H1 (cell line): ENCODE data around the gene LEUTX. TPM values are rescaled to one million over a fixed set of nuclear protein-coding genes. Genes with fewer than 3 reads are reported as not detected.
A peak's percentile ranks its signal among the peaks of the same experiment; 100 is the strongest.

ENCODE experiments used
- CTCF ChIA-PET: fragments of 300-600 bp; sonication (Branson Sonifier 250); formaldehyde crosslinking; loops from one replicate; lab custom pipeline; 2021; ENCODE audit not compliant: partially characterized antibody; lab: Charles Lee
- POLR2A ChIA-PET: fragments of 300-600 bp; sonication (Branson Sonifier 250); formaldehyde crosslinking; loops from one replicate; lab custom pipeline; 2021; ENCODE audit warnings: inconsistent platforms; ENCODE audit not compliant: partially characterized antibody; lab: Charles Lee
- DNase-seq, 2 experiments: peaks; one replicate each; pipeline versions ENCODE4 v3.0.0 to v3.0.0-alpha.2; 2010 to 2022; ENCODE audit warnings: low spot score in 2 of 2, low read depth in 1 of 2, mixed read lengths in 1 of 2
- FAIRE-seq: peaks from 2 replicates; lab custom pipeline; 2011; peaks lifted over from hg19 to GRCh38; lab: Jason Lieb, UNC
- H2AFZ ChIP-seq: 2 replicates; pipeline ENCODE4 v1.8.1; 2012; ENCODE audit warnings: low read length, inconsistent platforms
- H2AK5ac ChIP-seq: 2 replicates; pipeline ENCODE4 v1.6.1; 2013; ENCODE audit warnings: low read depth, low read length
- H2BK120ac ChIP-seq: replicated peaks from 2 replicates; pipeline ENCODE3; 2013; ENCODE audit warnings: low read depth, low read length, inconsistent platforms
- H2BK12ac ChIP-seq: 2 replicates; pipeline ENCODE4 v1.6.1; 2013; ENCODE audit warnings: low read depth, low read length
- H2BK15ac ChIP-seq: 2 replicates; pipeline ENCODE4 v1.6.1; 2013; ENCODE audit warnings: low read length
- H2BK20ac ChIP-seq: 2 replicates; pipeline ENCODE4 v1.6.1; 2013; ENCODE audit warnings: low read length
- H2BK5ac ChIP-seq: 2 replicates; pipeline ENCODE4 v1.6.1; 2013; ENCODE audit warnings: low read depth, low read length
- H3K14ac ChIP-seq: 2 replicates; pipeline ENCODE4 v1.6.1; 2013; ENCODE audit warnings: inconsistent platforms; ENCODE audit not compliant: insufficient read length
- H3K18ac ChIP-seq: 2 replicates; pipeline ENCODE4 v1.6.1; 2013; ENCODE audit warnings: low read length; ENCODE audit errors: extremely low read depth
- H3K23ac ChIP-seq: 2 replicates; pipeline ENCODE4 v1.6.1; 2013; ENCODE audit warnings: inconsistent platforms; ENCODE audit not compliant: insufficient read length
- H3K23me2 ChIP-seq: 2 replicates; pipeline ENCODE4 v1.6.1; 2013; ENCODE audit warnings: low read depth, low read length
- H3K27ac ChIP-seq: 2 replicates; pipeline ENCODE4 v1.6.1; 2011; ENCODE audit warnings: low read depth, low read length, inconsistent platforms
- H3K27me3 ChIP-seq, 4 experiments: replicated peaks in 1 of 4; 1 replicate in 1 of 4; 2 replicates in 3 of 4; pipeline versions ENCODE4 v1.6.1 to v1.8.1; 2011 to 2013; ENCODE audit warnings: low read length in 3 of 4, mild to moderate bottlenecking in 3 of 4, inconsistent platforms in 2 of 4, mixed read lengths in 2 of 4, moderate library complexity in 1 of 4; ENCODE audit not compliant: control insufficient read depth in 3 of 4, insufficient read depth in 3 of 4; ENCODE audit errors: extremely low read depth in 1 of 4
- H3K36me3 ChIP-seq, 4 experiments: 2 replicates each; pipeline versions ENCODE4 v1.6.1 to v1.8.1; 2011 to 2013; ENCODE audit warnings: mild to moderate bottlenecking in 4 of 4, low read length in 3 of 4, moderate library complexity in 2 of 4, control low read depth in 1 of 4, inconsistent platforms in 1 of 4; ENCODE audit not compliant: insufficient read depth in 4 of 4, control insufficient read depth in 2 of 4
- H3K4ac ChIP-seq: replicated peaks from 2 replicates; pipeline ENCODE3; 2013; ENCODE audit warnings: low read length, low read depth, mixed read lengths, inconsistent platforms; ENCODE audit not compliant: insufficient read length
- H3K4me1 ChIP-seq, 4 experiments: replicated peaks in 1 of 4; 1 replicate in 1 of 4; 2 replicates in 3 of 4; pipeline versions ENCODE4 v1.6.1 to v1.8.1; 2011 to 2013; ENCODE audit warnings: low read length in 3 of 4, inconsistent platforms in 2 of 4, mixed read lengths in 1 of 4; ENCODE audit not compliant: insufficient read depth in 4 of 4, control insufficient read depth in 3 of 4
- H3K4me2 ChIP-seq, 2 experiments: 2 replicates each; pipeline versions ENCODE4 v1.6.1 to v1.8.1; 2011 to 2013; ENCODE audit warnings: low read depth in 2 of 2, low read length in 2 of 2, control low read depth in 1 of 2, inconsistent platforms in 1 of 2, mild to moderate bottlenecking in 1 of 2; ENCODE audit not compliant: insufficient read depth in 1 of 2
- H3K4me3 ChIP-seq, 4 experiments: fragments of 200-600, 300-600 bp in 1 of 4; sonication (generic), shearing (Covaris generic), sonication (Bioruptor Twin) in 1 of 4; 2 replicates each; pipeline versions ENCODE4 v1.5.1 to v1.8.1; 2011 to 2016; ENCODE audit warnings: low read length in 4 of 4, low read depth in 3 of 4, control low read depth in 2 of 4, inconsistent platforms in 2 of 4, mild to moderate bottlenecking in 2 of 4, mixed read lengths in 1 of 4, moderate library complexity in 1 of 4; ENCODE audit not compliant: insufficient read depth in 2 of 4; ENCODE audit errors: extremely low read depth in 1 of 4
- H3K56ac ChIP-seq: replicated peaks from 2 replicates; pipeline ENCODE3; 2013; ENCODE audit warnings: low read depth, mild to moderate bottlenecking, mixed read lengths, low read length, inconsistent platforms; ENCODE audit not compliant: insufficient read length
- H3K79me1 ChIP-seq: 2 replicates; pipeline ENCODE4 v1.6.1; 2013; ENCODE audit warnings: low read depth, low read length, control low read depth
- H3K79me2 ChIP-seq, 2 experiments: 2 replicates each; pipeline versions ENCODE4 v1.6.1 to v1.8.1; 2012 to 2013; ENCODE audit warnings: low read length in 2 of 2, mild to moderate bottlenecking in 2 of 2, inconsistent platforms in 1 of 2; ENCODE audit not compliant: insufficient read depth in 2 of 2, control insufficient read depth in 1 of 2
- H3K9ac ChIP-seq, 4 experiments: replicated peaks in 1 of 4; 1 replicate in 1 of 4; 2 replicates in 3 of 4; pipeline versions ENCODE4 v1.6.1 to v1.8.1; 2011 to 2013; ENCODE audit warnings: low read depth in 3 of 4, low read length in 3 of 4, control low read depth in 2 of 4, mild to moderate bottlenecking in 2 of 4, moderate library complexity in 2 of 4, inconsistent platforms in 1 of 4; ENCODE audit errors: extremely low read depth in 1 of 4
- H3K9me3 ChIP-seq, 2 experiments: 2 replicates each; pipeline versions ENCODE4 v1.6.1 to v1.8.1; 2012 to 2013; ENCODE audit warnings: mild to moderate bottlenecking in 2 of 2, moderate library complexity in 2 of 2, control low read depth in 1 of 2, inconsistent platforms in 1 of 2, low read depth in 1 of 2, low read length in 1 of 2, mixed read lengths in 1 of 2; ENCODE audit not compliant: insufficient read depth in 2 of 2
- H4K20me1 ChIP-seq, 2 experiments: replicated peaks in 1 of 2; 2 replicates each; pipeline versions ENCODE3 to v1.8.1; 2011 to 2013; ENCODE audit warnings: inconsistent platforms in 2 of 2, low read length in 2 of 2, mild to moderate bottlenecking in 1 of 2; ENCODE audit not compliant: insufficient read depth in 2 of 2, control insufficient read depth in 1 of 2
- H4K5ac ChIP-seq: 2 replicates; pipeline ENCODE4 v1.6.1; 2013; ENCODE audit warnings: low read length, low read depth, mixed read lengths, inconsistent platforms; ENCODE audit not compliant: insufficient read length
- H4K8ac ChIP-seq: 2 replicates; pipeline ENCODE4 v1.8.0; 2013; ENCODE audit warnings: mild to moderate bottlenecking, moderate library complexity, low read length, inconsistent platforms; ENCODE audit not compliant: insufficient read depth; ENCODE audit errors: extremely low read depth
- H4K91ac ChIP-seq: replicated peaks from 2 replicates; pipeline ENCODE3; 2013; ENCODE audit warnings: low read length, mixed read lengths, inconsistent platforms; ENCODE audit not compliant: insufficient read length
- ASH2L ChIP-seq: fragments of 200-600, 300-600 bp; sonication (generic); IDR thresholded peaks from one replicate; pipeline ENCODE4 v1.7.1; 2017; ENCODE audit warnings: low read length
- CHD1 ChIP-seq: IDR thresholded peaks from 2 replicates; pipeline ENCODE4 v1.6.1; 2012; ENCODE audit warnings: low read depth, low read length, improper control_type of control experiment
- EP300 ChIP-seq, 2 experiments: IDR thresholded peaks; 1 replicate in 1 of 2; 2 replicates in 1 of 2; pipeline ENCODE4 v1.6.1; 2011 to 2012; ENCODE audit warnings: low read depth in 2 of 2, low read length in 2 of 2, mild to moderate bottlenecking in 2 of 2, borderline replicate concordance in 1 of 2, inconsistent platforms in 1 of 2, moderate library complexity in 1 of 2
- NANOG ChIP-seq: IDR thresholded peaks from 2 replicates; pipeline ENCODE4 v1.6.1; 2011; ENCODE audit warnings: low read length, low read depth, mild to moderate bottlenecking, inconsistent platforms; ENCODE audit not compliant: insufficient read depth, poor library complexity, severe bottlenecking
- POU5F1 ChIP-seq: IDR thresholded peaks from 2 replicates; pipeline ENCODE4 v1.6.1; 2011; ENCODE audit warnings: low read depth, mild to moderate bottlenecking, low read length, moderate library complexity
- SP4 ChIP-seq: IDR thresholded peaks from 2 replicates; pipeline ENCODE4 v1.6.1; 2012; ENCODE audit warnings: low read length, inconsistent platforms
- TEAD4 ChIP-seq: IDR thresholded peaks from 2 replicates; pipeline ENCODE4 v1.6.1; 2012; ENCODE audit warnings: low read depth, low read length, inconsistent platforms, mixed read lengths
- WGBS, 2 experiments: shearing (Covaris generic) in 1 of 2; methylation state at CpG; one replicate each; pipeline versions ENCODE4 v1.1.6 to v1.1.7; 2013 to 2015; ENCODE audit warnings: low lambda C conversion rate in 2 of 2, mixed read lengths in 2 of 2, inconsistent platforms in 1 of 2, low coverage in 1 of 2, missing lambda C conversion rate in 1 of 2; ENCODE audit not compliant: insufficient replicate concordance in 2 of 2, insufficient coverage in 1 of 2, insufficient read length in 1 of 2; ENCODE audit errors: extremely low coverage in 1 of 2, missing lambda C conversion rate in 1 of 2; 5-methylcytosine and 5-hydroxymethylcytosine counted together
- polyA plus RNA-seq, 7 experiments: library from polyadenylated mRNA; depleted of rRNA in 3 of 7; stranded (reverse) in 5 of 7; unstranded in 2 of 7; fragments of >200 nt in 5 of 7; fragments of 200-250 nt in 2 of 7; gene quantifications; 1 replicate in 5 of 7; 2 replicates in 1 of 7; 4 replicates in 1 of 7; pipeline versions ENCODE4 v1.2.1 to v1.2.3, GENCODE V29; 2011 to 2013; ENCODE audit warnings: missing spikeins in 2 of 7, mixed read lengths in 2 of 7
- total RNA-seq: library from RNA; stranded (reverse); fragmentation: NEBNext Ultra II Directional; extraction: Animal tissue kit (Norgen Biotek cat#: 25700); gene quantifications from 2 replicates; pipeline ENCODE4 v1.2.1, GENCODE V29; 2021
- TF ChIP-seq, protein P1 (sequence below): IDR thresholded peaks from 2 replicates; pipeline ENCODE4 v1.6.1; 2012; ENCODE audit warnings: inconsistent platforms

LEUTX gene
- total and polyA plus RNA-seq, 2 of the 8 experiments (the other 6 are each of a cell fraction or from before 2014, with no cell fraction given) = not detected

GRCh38 chr19:39832341-39833083 is 53.9 kb downstream of the LEUTX start:
- Histone ChIP-seq H3K56ac (no peak overlapping the region), H3K36me3 (peaks cover 32 to 51% (median 50%) of the 10 kb centered on the region in 4 experiments), H4K5ac (no peak overlapping the region), H3K23me2 (peaks cover 3% of the 10 kb centered on the region; the same call in 1 of the 2 replicates), H3K18ac (peak overlapping the region; percentile 19; the same call in 1 of the 2 replicates), H4K8ac (no peak overlapping the region; the same call in 1 of the 2 replicates), H2BK120ac (no peak overlapping the region), H3K23ac (no peak overlapping the region), H3K4me2 (peak overlapping the region; percentile 40 to 70), H2AFZ (no peak overlapping the region), H3K79me1 (peaks cover 4% of the 10 kb centered on the region; the same call in 1 of the 2 replicates), H2BK20ac (no peak overlapping the region), H3K27me3 (no peaks in the 10 kb centered on the region), H2AK5ac (no peak overlapping the region), H3K27ac (peak overlapping the region; percentile 16), H2BK15ac (no peak overlapping the region), H2BK5ac (peak overlapping the region; percentile 71; the same call in 1 of the 2 replicates), H3K4me1 (peaks cover 0 to 10% (median 4%) of the 10 kb centered on the region in 4 experiments; a peak in 5 of 7 replicates), H3K9ac (peak overlapping the region in 2 of 4 experiments; percentile 16 to 54; a peak in 4 of 7 replicates), H3K4me3 (peak overlapping the region; percentile 69 to 83 (median 77)), H3K14ac (no peak overlapping the region), H3K79me2 (peaks cover 0 to 16% of the 10 kb centered on the region in 2 experiments; a peak in 2 of 4 replicates), H4K20me1 (peaks cover 4 to 7% of the 10 kb centered on the region in 2 experiments), H3K9me3 (no peaks in the 10 kb centered on the region), H2BK12ac (peak overlapping the region; percentile 68; the same call in 1 of the 2 replicates), H4K91ac (no peak overlapping the region), H3K4ac (peak overlapping the region; percentile 45)
- CTCF ChIA-PET = interaction anchor here (2.2 kb wide), 1 partner anchor 11 kb away, joined by 21 read pairs; no protein-coding TSS in a partner anchor
- POLR2A ChIA-PET = interaction anchor here (0.9 to 2.2 kb wide), 4 partner anchors 8 to 40 kb away, joined by 3 to 31 read pairs (median 14); partner anchors contain the start of gene FBL
- no peak for FAIRE-seq
- DNase-seq = no peak
- no peak for TF ChIP-seq EP300 (IDR thresholded peaks at IDR 0.05; ENCODE audit: borderline replicate concordance in 1 of 2, low read depth in 2 of 2, low read length in 2 of 2)
- no peak for TF ChIP-seq TEAD4
- no peak for TF ChIP-seq POU5F1
- TF ChIP-seq NANOG = no peak
- no peak for TF ChIP-seq CHD1
- TF ChIP-seq, protein P1, sequence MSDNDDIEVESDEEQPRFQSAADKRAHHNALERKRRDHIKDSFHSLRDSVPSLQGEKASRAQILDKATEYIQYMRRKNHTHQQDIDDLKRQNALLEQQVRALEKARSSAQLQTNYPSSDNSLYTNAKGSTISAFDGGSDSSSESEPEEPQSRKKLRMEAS = no peak
- no peak for TF ChIP-seq SP4
- no peak for TF ChIP-seq ASH2L
- WGBS, 2 experiments = 89% methylated on average over 5 of the region's 5 CpGs; no CpG with 5 or more reads in 1 of the 2 experiments
